GM21360 (cell line): ENCODE data around the gene GRAP2.
"Not testable (repeated sequence)": the region's sequence is repeated elsewhere in the genome, so short reads cannot be mapped to it uniquely, and the experiment has no call there.

Experiments
- ATAC-seq: cut with Tn5 transposase; IDR thresholded peaks from one replicate; pipeline ENCODE4 v1.9.1; 2021; ENCODE audit warnings: mild to moderate bottlenecking, moderate library complexity; ENCODE audit not compliant: unreplicated experiment

Gene GRAP2

DNA sequence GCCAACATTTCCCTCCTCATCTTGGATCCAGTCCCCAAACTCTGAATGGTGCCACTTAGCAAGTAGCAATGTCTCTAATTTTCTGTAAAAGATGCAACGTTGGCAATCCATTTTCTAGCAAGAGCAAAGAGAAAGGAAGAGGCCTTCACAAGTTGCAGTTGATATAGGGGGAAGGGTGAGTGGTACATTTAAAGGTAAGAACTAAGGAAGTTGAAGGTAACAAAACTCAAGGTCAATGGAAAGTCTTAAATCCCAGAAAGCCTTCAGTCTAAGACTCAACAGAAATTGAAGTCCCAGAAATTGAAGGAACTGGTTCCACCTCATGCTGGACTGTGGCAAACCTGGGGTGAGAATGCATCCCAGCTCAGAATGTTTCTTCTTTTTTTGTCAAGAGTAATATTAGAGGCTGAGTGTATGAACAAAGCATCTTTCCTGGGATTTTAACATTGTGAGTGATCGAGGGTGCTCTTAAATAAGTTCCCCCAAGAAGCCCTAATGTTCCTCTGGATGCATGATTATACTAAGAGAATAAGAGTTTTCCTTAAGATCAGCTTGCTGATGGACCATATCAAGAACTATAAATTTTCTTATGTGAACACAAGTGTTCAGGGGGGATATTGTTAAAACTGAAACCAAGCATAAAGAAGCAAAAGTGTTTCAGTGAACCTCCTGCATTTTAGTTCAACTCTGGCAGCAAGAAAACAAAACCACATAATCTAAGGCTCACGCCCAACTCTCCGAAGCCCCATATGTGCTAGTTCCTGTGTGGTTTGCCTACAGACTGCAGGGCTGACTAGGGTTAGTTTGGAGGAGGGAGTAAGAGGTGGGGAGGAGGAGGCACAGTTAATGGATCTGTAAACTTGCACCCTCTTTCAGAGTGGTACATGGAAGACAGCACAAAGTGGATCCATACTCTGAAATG is at the start of gene GRAP2:
TSS of gene GRAP2 (plus strand) at position 779 of the 922 bp plus-strand sequence. CDS start 46,023 bp downstream, outside the sequence.
- ATAC-seq = peak; percentile 62

DNA sequence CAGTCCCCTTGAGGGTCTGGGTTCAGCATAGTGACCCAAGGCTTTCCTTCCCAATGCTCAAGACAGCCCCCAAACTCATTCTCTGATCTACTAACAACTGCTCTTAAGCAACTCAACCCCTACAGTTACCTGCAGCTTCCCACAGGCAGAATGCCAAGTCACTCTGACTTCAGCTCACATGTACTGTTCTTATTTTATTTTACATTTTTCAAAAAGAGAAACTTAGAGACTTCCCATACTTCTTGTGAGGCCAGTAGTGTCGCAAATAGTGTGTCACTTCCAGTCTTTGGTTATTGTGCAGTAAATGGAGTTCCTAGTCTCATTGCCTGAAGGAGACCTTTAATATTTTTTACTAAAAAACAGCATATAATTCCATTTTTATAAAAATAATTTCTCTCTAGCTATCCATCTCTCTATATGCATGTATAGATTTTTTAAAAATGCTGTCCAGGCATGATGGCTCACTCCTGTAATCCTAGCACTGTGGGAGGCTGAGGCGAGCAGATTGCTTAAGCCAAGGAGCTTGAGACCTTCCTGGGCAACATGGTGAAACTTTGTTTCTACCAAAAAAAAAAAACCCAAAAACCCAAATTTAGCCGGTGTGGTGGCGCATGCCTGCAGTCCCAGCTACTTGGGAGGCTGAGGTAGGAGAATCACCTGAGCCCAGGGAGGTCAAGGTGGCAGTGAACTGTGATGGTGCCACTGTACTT is 49.1 kb upstream of the GRAP2 start:
- ATAC-seq = no peak

DNA sequence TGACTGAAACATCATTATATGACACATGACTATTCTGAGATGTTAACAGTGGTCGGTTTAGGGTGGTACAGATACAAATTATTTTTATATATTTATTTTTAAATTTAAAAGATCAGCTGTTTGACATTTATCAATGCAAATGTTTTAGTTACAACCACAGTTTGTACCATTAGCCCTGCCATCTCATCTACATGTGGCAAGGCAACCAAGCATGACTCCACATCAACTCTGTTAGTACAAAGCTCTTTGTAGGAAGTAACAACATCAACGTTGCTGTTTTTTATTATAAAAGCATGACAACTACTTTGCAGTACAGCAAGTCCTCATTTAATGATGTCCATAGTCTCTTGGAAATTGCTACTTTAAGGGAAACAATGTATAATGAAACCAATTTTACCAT is 48.1 kb upstream of the GRAP2 start:
- no peak for ATAC-seq

DNA sequence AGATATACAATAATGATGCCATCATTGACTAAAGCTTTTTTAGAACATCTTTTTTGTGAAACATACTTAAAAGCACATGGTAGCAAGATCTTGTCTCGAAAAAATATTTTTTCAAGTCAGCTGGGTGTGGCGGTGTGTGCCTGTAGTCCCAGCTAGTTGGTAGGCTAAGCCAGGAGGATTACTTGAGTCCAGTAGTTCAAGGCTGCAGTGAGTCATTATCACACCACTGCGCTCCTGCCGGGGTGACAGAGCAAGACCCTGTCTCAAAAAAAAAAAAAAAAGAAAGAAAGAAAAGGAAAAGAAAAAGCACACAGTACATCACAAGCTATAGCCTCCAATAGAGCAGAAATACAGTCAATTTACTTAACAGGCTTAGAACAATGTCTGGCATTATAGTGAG is 44.3 kb upstream of the GRAP2 start:
- no peak for ATAC-seq

DNA sequence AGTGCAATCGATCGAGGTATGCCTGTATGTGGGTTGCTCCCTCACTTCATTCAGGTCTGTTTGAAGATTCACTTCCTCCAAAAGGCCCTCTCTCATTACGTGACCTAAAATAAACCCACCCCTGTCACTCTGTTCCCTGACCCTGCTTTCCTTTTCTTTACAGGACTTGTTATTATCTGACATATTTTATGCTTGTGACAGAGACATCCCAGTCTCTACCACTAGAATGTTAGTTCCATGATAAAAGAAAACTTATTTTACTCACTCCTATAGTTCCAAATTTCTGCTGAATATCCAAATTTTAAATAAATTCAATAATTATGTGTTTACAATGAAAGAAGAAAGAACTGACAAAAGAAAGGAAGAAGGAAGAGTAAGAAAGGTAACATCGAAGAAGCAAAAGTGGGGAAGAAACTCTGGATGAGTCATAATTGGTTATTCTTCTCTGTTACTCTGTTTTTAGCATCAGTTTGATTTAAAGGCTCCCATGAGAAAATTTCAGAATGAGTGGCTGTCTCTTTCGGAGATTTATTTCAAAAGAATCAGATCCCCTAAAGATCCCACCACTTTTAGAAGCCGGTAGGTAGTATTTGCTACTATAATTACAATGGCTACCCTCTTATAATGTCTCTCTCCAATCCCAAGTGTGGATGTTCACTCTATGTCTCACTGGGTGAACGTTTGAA is 40.8 kb upstream of the GRAP2 start:
- ATAC-seq = no peak

DNA sequence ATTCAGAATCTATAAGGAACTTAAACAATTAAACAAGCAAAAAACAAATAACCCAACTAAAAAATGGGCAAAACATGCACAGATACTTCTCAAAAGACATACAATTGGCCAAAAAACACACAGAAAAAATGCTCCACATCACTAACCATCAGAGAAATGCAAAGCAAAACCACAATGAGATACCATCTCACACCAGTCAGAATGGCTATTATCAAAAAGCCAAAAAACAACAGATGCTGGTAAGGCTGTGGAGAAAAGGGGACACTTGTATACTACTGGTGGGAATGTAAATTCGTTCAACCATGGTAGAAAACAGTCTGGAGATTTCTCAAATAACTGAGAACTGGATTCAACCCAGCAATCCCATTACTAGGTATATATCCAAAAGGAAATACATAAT is 32.1 kb upstream of the GRAP2 start:
- no peak for ATAC-seq

DNA sequence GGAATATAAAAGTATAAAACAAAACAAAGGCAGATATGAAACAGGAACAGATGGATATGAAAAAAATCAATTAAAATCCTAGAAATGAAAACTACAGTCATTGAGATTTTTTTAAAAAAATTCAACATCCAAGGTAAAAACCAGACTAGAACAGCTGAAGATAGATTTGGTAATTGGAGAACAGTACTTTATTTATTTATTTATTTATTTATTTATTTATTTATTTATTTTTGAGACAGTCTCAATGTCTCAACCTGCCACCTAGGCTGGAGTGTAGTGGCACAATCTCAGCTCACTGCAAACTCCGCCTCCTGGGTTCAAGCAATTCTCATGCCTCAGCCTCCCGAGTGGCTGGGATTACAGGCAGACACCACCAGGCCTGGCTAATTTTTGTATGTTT is 31.1 kb upstream of the GRAP2 start:
- not testable (repeated sequence) for ATAC-seq

DNA sequence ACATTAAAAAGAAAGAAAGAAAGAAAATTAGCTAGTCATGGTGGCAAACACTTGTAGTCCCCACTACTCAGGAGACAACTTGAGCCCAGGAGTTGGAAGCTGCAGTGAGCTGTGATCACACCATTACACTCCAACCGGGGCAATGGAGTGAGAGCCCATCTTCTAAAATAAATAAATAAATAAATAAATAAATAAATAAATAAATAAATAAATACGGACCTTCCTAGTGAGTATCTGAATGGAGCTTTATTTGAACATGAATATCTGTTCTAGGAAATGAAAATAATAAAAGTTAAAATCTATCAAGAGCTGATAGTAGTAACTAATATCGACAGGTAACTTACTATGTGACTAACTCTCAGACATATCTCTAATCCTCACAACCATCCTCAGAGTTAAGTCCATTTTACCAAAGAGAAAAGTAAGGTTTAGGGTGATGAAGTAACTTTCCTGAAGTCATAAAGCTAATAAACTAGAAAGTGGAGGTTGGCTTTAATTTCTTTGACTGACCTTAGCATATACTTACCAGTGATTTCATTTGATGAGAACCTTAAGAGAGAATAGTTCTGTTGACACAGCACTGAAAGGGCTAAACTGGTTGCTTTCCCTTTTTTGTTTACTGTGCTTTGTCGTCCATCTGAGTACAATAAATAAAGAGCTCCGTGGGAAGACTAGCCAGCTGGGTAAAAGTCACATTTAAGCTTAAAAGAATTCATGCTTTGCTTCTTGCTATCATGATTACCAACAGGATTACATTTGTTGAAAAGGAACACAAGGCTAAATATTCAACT is 29.7 kb upstream of the GRAP2 start:
- ATAC-seq = no peak

DNA sequence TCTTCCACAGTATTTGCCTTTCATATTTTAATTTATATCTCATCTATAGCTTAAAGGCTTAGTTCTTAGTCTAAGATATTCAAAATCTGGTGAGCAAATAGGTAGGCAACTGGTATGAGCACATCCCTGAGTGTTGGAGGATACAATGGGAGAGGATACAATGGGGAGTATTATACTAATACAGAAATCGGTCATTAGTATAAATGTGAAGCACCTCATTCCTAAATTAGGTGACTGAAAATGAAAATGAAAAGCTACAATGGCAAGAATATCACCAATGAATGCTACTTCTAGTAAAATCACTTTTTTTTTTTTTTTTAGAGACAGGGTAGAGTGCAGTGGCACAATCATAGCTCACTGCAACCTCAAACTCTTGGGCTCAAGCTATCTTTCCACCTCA is 28.3 kb upstream of the GRAP2 start:
- ATAC-seq = no peak

DNA sequence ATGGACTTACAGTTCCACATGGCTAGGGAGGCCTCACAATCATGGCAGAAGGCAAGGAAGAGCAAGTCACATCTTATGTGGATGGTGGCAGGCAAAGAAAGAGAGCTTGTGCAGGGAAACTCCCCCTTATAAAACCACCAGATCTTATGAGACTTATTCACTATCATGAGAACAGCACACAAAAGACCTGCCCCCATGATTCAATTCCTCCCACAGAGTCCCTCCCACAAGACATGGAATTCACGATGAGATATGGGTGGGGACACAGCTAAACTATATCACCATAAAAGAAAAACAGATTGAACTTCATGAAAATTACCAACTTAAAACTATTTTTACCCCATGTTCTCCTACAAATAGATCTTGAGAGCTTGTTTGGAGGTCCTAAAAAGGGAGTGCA is 26.9 kb upstream of the GRAP2 start:
- no peak for ATAC-seq

DNA sequence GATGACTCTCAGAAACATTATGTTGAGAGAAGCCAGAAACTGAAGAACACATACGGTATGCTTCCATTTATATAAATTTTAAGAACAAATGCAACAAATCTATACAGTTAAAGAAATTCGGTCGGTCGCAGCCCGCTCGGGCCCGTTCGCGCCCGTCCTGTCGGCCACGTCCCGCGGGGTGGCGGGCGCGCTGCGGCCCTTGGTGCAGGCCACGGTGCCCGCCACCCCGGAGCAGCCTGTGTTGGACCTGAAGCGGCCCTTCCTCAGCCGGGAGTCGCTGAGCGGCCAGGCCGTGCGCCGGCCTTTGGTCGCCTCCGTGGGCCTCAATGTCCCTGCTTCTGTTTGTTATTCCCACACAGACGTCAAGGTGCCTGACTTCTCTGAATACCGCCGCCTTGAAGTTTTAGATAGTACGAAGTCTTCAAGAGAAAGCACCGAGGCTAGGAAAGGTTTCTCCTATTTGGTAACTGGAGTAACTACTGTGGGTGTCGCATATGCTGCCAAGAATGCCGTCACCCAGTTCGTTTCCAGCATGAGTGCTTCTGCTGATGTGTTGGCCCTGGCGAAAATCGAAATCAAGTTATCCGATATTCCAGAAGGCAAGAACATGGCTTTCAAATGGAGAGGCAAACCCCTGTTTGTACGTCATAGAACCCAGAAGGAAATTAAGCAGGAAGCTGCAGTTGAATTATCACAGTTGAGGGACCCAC is 25.6 kb upstream of the GRAP2 start:
- not testable (repeated sequence) for ATAC-seq

DNA sequence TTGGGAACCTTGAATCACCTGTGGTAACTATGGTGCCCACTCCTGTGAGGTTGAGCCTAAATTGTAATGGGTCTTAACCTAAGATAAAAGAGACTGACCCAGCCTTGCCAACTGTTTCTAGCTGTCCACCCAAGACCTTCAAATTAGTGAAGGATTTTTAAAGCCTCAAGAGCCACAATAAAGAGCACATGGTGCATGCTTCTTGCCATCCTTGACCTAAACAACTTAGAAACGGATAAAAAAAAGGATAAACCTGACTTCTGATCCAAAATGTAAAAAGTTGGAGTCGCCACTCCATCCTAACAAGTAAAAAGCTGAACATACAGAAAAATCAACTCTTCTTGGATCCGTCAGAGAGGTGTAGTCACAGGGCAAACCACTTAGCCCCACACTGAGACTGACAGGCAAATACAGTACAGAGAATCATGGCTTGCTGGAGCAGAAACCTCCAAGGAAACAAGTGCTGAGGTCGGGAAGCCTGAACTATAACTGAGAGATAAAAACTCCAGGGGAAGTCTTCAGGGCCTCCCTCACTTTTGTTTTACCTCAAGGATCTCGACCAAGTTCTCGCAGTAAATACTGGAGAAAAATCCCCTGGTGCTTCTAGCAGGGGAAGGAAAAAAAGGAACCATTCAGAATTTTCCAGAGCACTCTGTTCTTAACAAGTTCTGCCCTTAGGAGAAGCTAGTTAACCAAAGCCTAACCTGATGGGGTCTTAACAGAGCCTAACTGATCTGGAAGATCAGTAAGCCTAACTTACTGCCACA is 23.6 kb upstream of the GRAP2 start:
- no peak for ATAC-seq

DNA sequence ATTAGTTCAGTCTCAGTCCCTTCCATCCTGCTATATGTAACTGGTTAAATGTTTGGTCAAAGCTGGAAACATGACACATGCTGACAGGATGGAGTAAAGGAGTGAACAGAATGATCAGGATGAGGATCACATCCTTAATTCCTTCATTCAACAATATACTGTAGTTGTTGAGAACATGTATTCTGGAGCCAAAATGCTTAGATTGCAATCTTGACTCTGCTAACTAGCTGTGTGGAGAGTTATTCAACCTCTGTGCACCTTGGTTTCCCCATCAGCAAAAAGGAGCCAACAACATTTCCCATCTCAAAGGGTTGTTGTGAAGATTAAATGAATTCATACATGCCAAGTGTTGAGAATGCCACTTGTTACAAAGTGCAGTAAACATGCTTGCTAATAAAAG is 20.2 kb upstream of the GRAP2 start:
- no peak for ATAC-seq

DNA sequence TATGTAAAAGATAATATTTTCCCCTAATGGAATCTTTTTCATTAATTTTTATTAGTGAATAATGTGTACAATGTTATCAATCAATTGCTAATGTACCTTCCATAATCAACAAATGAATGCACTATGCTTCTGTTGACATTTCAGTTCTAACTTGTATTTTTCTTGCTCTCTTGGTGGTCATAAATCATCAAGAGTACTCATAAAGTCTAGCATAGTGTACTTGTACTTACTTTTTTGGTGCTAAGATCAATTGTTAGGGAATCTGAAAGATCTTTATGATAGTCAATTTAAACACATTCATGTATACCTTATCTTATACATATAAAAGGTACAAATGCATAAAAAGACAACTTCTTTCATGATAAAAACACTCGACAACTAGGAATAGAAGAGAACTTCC is 17.8 kb upstream of the GRAP2 start:
- no peak for ATAC-seq

DNA sequence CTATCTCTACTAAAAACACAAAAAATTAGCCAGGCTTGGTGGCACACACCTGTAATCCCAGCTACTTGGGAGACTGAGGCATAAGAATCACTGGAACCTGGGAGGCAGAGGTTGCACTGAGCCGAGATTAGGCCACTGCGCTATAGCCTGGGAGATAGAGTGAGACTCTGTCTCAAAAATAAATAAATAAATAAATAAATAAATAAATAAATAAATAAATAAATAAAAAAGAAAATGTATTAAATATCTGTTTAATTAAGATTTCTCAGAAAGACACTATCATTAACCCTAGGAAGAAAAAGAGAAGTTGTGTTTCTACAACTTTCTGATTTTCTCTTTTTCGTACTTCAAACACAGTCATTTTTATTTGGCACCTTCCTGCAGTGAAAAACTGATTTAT is 11.0 kb upstream of the GRAP2 start:
- ATAC-seq = not testable (repeated sequence)

DNA sequence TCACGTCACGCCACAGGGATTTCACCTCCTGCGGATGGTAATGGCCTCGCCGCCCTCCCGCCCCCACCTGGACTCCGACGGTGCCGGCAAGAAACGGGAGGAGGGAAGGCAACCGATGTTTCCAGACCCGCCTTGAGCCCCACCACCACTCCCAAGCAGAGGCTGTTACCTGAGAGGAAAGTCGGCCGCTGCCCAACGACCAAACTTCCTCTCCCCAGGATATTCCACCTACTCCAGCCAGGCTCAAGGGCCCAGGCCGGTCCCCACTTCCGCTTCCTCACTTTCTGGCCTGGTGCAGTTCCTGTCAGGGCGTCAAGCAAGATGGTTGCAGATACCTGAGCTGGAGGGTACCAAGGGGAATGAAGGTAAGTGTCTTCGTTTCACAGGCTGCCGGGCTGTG is 7.4 kb upstream of the GRAP2 start, which contains the start of gene ENTHD1:
TSS of gene ENTHD1 (minus strand) at position 235 of the 400 bp plus-strand sequence. CDS start 6,012 bp downstream, outside the sequence.
- no peak for ATAC-seq

DNA sequence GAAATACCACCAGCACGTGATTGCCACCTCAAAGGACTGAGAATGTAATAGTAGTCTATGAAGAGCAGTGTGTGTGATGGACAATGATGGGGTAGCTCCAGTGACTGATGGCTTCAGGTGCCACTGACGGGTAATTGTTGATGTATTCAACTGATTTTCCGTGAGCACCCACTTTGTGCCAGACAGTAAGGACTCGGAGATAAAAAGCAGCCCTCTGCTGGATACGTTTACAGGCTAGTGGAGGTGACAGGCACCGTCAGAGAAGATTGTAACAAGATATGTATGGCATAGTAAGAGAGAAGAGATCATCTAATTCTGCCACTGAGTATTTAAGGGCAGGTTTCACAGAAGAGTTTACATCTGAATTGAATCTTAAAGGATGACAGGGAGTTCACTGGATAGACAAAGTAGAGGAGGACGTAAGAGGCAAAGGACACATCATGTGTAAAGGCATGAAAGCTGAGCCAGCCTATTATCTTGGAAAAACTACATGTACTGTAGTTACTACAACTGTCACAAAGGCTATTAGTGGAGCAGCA is 6.3 kb upstream of the GRAP2 start:
- ATAC-seq = no peak

DNA sequence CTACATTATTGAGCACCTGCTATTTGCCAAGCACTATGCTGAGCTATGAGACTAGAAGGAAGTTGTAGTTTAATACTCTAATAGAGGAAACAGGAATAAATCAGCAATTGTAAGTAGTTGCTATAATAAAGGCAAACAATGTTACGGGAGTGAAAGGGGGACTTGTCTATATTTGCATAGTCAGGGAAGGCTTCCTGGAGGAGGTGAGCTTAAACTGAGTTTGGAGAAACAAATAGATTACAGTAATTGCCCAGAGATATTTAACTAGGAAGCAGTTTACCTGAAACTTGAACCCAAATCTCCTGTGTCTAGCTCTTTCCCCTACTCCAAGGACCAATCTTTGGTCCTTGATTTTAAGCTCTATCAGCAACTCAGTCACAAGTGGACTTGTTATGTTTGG is 5.2 kb upstream of the GRAP2 start:
- ATAC-seq = no peak
